Amniotic stem cell (primary cell): ENCODE results near the gene R3HDM4.
"Not testable (repeated sequence)": the region's sequence is repeated elsewhere in the genome, so short reads cannot be mapped to it uniquely, and the experiment has no call there.

ENCODE experiments used
- DNase-seq: peaks from one replicate; lab custom pipeline; 2025; lab: John Stamatoyannopoulos, UW

Gene R3HDM4

DNA sequence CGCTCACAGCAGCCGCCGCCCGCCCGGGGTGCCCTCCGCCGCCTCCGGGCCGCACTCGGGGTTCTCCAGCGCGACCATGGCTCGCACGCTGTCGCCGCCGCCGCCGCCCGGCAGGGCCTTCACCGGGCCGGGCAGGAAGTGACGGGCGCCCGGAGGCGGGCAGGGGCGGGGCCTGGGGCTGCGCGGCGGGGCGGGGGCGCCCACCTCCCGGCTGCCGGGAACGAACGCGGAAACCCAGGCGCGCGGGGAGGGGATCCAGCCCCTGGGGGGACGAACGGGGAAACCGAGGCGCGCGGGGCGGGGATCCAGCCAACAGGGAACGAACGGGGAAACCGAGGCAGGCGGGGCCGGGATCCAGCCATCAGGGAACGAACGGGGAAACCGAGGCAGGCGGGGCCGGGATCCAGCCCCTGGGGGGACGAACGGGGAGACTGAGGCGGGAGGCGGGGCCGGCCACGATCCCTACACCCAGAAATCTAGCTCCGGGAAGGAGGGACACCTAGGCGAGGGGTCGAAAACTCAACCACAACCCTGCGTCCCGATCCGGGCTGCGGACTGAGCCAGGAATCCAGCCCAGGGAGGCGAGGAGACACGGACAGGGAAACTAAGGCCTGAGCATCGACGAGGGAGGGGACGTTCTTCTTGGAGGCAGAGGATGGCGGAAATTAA, at the start of gene R3HDM4:
TSS of gene R3HDM4 (minus strand) at position 140 of the 669 bp plus-strand sequence. CDS start at position 78, 62 bp downstream.
- peak; percentile 56 for DNase-seq

GRCh38 chr19:961866-962620, 49.0 kb upstream of the R3HDM4 start:
- no peak for DNase-seq

- no peak for DNase-seq
These were observed 47.6 kb upstream of the R3HDM4 start for GRCh38 chr19:960601-960938.

DNA sequence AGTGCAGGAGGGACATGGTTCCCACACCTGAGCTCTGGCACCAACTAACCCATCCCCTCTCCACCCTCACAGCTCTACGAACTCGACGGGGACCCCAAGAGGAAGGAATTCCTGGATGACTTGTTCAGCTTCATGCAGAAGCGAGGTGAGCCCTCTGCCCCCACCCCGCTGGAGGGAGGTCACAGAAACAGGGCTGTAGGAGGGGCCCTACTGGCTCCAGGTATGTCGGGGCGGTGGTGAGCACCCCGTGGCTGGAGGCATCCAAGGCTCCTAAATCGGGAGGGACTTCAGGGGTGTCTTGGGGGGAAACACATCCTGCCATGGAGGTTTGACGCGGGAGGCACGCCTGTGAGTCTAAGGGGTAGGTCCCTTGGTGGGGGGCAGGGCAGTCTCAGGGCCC, 47.0 kb upstream of the R3HDM4 start:
- DNase-seq = no peak

GRCh38 chr19:958967-959855, 46.2 kb upstream of the R3HDM4 start:
- DNase-seq = no peak

DNA sequence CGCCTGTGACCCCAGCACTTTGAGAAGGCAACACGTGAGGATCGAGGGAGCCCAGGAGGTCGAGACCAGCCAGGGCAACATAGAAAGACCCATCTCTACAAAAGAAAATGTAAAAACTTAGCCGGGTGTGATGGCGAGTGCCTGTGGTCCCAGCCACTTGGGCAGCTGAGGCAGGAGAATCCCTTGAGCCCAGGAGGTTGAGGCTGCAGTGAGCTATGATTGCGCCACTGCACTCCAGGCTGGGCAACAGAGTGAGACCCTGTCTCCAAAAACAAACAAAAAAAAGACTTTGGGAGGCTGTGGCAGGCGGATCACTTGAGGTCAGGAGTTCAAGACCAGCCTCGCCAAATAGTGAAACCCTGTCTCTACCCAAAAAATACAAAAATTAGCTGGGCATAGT, 44.6 kb upstream of the R3HDM4 start:
- not testable (repeated sequence) for DNase-seq

DNA sequence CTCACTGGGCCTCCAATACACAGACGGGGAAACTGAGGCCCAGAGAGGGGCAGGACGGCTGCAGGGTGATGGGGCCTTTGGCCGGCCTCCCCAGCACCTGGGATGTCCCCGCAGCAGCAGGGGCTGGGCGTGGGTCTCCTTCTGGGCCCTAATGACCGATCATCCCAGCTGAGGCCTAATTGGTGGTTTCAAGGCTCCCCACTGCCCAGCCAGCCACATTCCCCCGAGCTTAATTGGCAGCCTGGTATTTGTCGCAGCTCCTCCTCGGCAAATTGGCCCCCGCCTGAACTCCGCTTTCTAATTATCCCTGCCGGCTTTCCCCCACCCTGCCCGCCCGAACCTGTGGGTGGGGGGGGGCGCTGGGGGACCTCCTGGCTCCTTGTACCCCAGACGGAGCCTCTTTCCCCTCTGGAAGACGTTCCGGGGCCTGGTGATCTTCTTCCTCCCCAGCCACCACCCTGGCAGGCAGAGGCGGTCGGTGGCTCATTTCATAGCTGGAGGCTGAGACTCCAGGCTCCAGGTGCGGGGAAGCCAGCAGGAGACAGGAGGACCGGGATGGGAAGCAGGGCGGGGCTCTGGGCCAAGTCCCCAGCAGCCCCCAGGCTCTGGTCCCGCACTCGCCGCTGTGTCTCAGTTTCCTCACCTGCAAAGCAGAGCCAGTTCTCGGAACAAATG, 43.9 kb upstream of the R3HDM4 start:
- peak; percentile 11 for DNase-seq

- no peak for DNase-seq
These were observed 43.1 kb upstream of the R3HDM4 start for GRCh38 chr19:955803-956765.

- no peak for DNase-seq
These were observed 41.9 kb upstream of the R3HDM4 start for GRCh38 chr19:954672-955494.

GRCh38 chr19:954272-954671, 41.3 kb upstream of the R3HDM4 start:
- no peak for DNase-seq

DNA sequence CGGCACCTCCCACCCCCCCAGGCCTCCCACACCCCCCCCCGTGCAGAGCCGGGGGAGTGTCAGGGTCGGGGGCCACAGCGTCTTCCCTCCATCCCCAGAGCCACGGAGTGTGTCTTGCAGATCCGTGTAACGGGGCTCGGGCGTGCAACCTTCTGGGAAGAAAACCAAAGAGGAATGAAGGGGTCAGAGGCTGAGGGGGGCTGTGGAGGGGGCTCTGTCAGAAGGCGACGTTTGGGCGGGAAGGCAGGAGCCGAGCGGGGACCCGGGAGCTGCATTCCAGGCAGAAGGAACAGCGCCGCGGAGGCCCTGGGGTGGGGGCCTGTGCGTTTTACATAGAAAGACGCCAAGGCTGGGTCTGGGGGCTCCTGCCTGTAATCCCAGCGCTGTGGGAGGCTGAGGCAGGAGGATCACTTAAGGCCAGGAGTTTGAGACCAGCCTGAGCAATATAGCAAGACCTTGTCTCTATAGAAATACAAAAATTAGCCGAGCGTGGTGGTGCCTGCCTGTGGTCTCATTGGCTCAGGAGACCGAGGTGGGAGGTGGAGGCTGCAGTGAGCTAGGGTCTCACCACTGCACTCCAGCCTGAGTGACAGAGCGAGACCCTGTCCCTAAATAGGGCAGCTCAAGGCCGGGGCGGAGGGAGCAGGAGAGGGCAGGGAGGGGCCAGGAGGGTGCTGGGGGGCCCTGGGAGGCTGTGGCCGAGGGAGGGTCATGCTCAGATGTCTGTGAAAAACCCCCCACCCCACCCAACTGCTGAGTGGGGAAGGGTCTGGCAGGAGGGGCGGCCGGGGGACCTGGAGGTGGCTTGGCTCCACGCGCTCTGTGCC, 40.6 kb upstream of the R3HDM4 start:
- no peak for DNase-seq

DNA sequence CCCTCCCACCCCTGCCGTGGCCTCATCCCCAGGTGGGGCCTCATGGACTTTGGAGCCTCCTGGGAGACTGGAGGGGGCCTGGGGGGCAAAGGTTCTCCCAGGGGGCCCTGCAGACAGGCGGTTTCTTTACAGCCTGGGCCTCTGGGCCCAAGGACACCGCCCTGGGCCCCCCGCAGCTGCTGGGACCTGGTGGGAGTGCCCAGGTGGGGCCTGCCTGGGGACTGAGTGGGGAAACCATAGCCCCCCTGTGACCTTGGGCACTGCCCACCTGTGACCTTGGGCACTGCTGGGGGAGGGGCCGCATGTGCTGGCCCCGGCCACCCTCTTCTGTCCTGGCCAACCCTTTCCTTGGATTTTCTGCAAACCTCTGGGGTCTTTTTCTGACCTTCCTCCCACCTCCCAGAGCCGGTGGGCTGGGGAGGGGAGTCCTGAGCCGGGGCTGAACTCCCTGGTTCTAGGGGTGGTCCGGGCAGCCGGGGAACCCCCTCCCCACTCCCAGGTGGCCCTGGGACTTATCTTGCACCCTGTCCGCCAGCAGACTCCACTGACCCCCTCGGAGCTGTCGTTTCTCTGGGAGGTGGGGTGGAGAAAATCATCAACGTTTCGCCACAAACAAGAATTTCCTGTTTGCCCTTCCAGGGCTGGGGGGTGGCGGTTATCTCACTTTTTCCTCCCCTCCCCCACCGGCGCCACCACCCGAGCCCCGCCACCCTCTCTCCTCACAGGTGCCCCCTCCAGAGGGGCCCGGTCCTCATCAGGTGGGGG, 39.8 kb upstream of the R3HDM4 start:
- DNase-seq = no peak

GRCh38 chr19:952049-952679, 39.1 kb upstream of the R3HDM4 start:
- DNase-seq = no peak

DNA sequence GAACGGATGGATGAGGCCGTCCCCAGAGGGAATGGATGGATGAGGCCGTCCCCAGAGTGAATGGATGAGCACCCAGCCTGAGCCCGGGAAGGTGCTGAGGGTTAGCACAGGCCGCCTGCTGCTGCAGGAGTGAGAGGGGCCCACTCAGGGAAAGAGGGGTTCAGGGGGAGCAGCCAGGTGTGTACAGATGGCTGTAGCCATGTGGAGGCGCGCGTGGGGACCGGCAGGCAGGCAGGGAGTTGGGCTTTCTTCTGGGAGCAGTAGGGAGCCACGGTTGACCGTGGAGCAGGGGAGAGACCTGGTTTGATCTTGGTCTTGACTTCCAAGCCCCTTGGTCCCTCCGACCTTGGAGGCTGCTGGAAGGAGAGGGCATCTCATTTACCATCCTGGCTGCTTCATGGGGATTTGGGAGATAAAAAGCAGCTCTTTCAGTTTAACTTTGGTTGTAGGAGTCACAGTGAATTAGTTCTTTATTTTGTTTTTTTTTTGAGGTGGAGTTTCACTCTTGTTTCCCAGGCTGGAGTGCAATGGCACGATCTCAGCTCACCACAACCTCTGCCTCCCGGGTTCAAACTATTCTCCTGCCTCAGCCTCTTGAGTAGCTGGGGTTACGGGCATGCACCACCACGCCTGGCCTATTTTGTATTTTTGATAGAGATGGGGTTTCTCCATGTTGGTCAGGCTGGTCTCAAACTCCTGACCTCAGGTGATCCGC, 37.5 kb upstream of the R3HDM4 start:
- no peak for DNase-seq

DNA sequence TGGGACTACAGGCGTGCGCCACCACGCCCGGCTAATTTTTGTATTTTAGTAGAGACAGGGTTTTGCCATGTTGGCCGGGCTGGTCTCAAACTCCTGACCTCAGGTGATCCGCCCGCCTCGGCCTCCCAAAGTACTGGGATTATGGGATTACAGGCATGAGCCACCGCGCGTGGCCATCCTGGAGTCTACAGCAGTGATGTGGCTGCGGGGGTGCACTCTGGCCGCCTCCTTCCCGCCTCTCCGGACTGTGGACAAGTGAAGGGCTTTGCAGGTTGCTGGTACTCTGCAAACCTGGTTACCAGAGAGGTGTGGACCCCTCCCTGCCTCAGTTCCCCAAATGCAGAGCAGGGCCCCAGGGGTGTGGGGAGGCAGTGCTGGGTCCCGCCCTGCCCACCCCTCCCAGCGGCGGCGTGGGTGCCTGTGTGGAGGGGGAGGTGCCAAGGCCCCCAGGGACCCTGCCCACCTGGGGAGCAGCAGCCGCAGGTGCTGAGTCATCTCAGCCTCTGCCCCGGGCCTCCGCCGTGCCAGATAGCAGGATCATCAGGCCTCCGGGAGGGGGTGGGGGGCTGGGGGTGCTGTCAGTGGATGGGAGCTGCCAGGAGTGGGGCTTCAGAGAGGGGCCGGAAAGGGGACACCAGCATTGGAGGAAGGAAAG, 36.0 kb upstream of the R3HDM4 start:
- no peak for DNase-seq

DNA sequence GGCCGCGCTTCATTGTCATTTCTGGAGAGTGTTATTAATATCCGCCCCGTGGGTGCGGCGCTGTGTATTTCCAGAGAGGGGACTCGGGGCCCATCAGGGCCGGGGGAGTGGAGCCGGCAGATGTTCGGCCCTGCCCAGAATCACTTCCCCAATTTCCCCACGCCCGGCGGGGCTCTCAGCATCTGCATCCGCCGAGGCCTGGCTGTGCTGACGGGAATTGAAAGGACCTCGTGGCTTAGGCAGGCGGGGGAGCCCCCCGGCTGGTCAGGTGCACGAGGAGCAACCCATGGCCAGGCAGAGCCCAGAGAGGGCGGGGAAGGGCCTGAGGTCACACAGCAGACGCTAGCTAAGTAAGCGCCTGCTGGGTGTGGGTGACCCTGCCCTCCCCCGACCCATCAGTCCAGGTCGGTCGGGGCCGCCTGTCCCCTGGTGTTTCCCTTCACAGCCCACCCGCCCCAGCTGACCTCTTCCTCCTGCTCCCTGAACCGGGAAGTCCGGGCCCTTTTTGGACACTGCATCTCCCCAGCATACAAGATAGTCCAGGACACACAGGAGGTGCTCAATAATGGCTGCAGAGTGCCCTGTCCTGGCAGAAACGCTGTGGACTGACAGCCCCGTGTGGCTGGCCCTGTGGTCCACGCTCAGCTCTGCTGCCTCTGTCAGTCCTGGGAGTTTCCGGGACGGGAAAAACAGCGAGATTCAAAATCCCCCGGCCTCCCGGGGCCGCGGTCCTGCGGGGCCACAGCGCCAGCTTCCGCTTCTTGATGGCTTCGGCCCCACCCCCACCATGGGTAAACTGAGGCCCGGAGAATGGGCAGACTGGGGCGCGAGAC, 34.9 kb upstream of the R3HDM4 start:
- no peak for DNase-seq
